ENCODE measurements around the gene ZNF397.

Gene ZNF397

GRCh38 chr18:35245719-35246317, 5.0 kb downstream of the ZNF397 start:
- H3K4me3 ChIP-seq (replicated peaks; ENCODE audit: low read depth, low read length) = no peak overlapping the region
- TF ChIP-seq CTCF (IDR thresholded peaks at IDR 0.05; ENCODE audit: low read length, missing control alignments) = no peak
- no peak for DNase-seq (ENCODE audit: low read depth)

- no peak overlapping the region for H3K4me3 ChIP-seq (replicated peaks; ENCODE audit: low read depth, low read length)
- TF ChIP-seq CTCF (IDR thresholded peaks at IDR 0.05; ENCODE audit: low read length, missing control alignments) = no peak
- no peak for DNase-seq (ENCODE audit: low read depth)
Measured at GRCh38 chr18:35246831-35247230, 6.0 kb downstream of the ZNF397 start.

- no peak for DNase-seq (ENCODE audit: low read depth)
- TF ChIP-seq CTCF (IDR thresholded peaks at IDR 0.05; ENCODE audit: low read length, missing control alignments) = no peak
- H3K4me3 ChIP-seq (replicated peaks; ENCODE audit: low read depth, low read length) = no peak overlapping the region
Measured at GRCh38 chr18:35247412-35248249, 6.8 kb downstream of the ZNF397 start.

- no peak overlapping the region for H3K4me3 ChIP-seq (replicated peaks; ENCODE audit: low read depth, low read length)
- DNase-seq (ENCODE audit: low read depth) = no peak
Measured at GRCh38 chr18:35248429-35248828, 7.6 kb downstream of the ZNF397 start.

GRCh38 chr18:35252466-35252865, 11.6 kb downstream of the ZNF397 start:
- TF ChIP-seq CTCF (IDR thresholded peaks at IDR 0.05; ENCODE audit: low read length, missing control alignments) = no peak
- no peak overlapping the region for H3K4me3 ChIP-seq (replicated peaks; ENCODE audit: low read depth, low read length)
- no peak for DNase-seq (ENCODE audit: low read depth)

More at GRCh38 chr18:35248429-35248828, 7.6 kb downstream of the ZNF397 start:
- TF ChIP-seq CTCF (IDR thresholded peaks at IDR 0.05; ENCODE audit: low read length, missing control alignments) = no peak

GRCh38 chr18:35253655-35254287, 12.9 kb downstream of the ZNF397 start:
- H3K4me3 ChIP-seq (replicated peaks; ENCODE audit: low read depth, low read length) = no peak overlapping the region
- no peak for DNase-seq (ENCODE audit: low read depth)
- TF ChIP-seq CTCF (IDR thresholded peaks at IDR 0.05; ENCODE audit: low read length, missing control alignments) = no peak
